ENCODE data around the gene FAM98B.

Gene FAM98B

GRCh38 chr15:38509152-38509551 is 55.2 kb downstream of the FAM98B start:
- DNase-seq: no peak

GRCh38 chr15:38512901-38513300 is 59.0 kb downstream of the FAM98B start:
- no peak for DNase-seq

- no peak for DNase-seq
Measured at GRCh38 chr15:38514601-38515000, 60.7 kb downstream of the FAM98B start.

GRCh38 chr15:38516626-38517025 is 62.7 kb downstream of the FAM98B start:
- DNase-seq: no peak

GRCh38 chr15:38517312-38517975 is 63.5 kb downstream of the FAM98B start:
- no peak for DNase-seq

GRCh38 chr15:38518084-38518483 is 64.2 kb downstream of the FAM98B start:
- no peak for DNase-seq

GRCh38 chr15:38520035-38520434 is 66.1 kb downstream of the FAM98B start:
- DNase-seq: no peak

- no peak for DNase-seq
Measured at GRCh38 chr15:38521316-38521715, 67.4 kb downstream of the FAM98B start.

- DNase-seq: no peak
Measured at GRCh38 chr15:38522922-38523321, 69.0 kb downstream of the FAM98B start.

GRCh38 chr15:38524156-38524555 is 70.2 kb downstream of the FAM98B start:
- no peak for DNase-seq

GRCh38 chr15:38525489-38525888 is 71.6 kb downstream of the FAM98B start:
- DNase-seq: no peak

- DNase-seq: no peak
Measured at GRCh38 chr15:38526158-38526557, 72.2 kb downstream of the FAM98B start.

- no peak for DNase-seq
Measured at GRCh38 chr15:38528294-38528693, 74.4 kb downstream of the FAM98B start.

GRCh38 chr15:38530113-38530512 is 76.2 kb downstream of the FAM98B start:
- no peak for DNase-seq

- DNase-seq: no peak
Measured at GRCh38 chr15:38531509-38531908, 77.6 kb downstream of the FAM98B start.

- DNase-seq: no peak
Measured at GRCh38 chr15:38532728-38533127, 78.8 kb downstream of the FAM98B start.

- no peak for DNase-seq
Measured at GRCh38 chr15:38533416-38533915, 79.5 kb downstream of the FAM98B start.

- DNase-seq: no peak
Measured at GRCh38 chr15:38533926-38534325, 80.0 kb downstream of the FAM98B start.

GRCh38 chr15:38534691-38535090 is 80.8 kb downstream of the FAM98B start:
- DNase-seq: no peak

GRCh38 chr15:38535491-38536200 is 81.7 kb downstream of the FAM98B start:
- no peak for DNase-seq

- DNase-seq: no peak
Measured at GRCh38 chr15:38536201-38536676, 82.3 kb downstream of the FAM98B start.

Data from NK-92 treated with Interleukin-12 subunit alpha and Interleukin-12 subunit beta, amount 100 ng/mL, for 24 hours (cell line).